Activated T-cell treated with anti-CD3 and anti-CD28 coated beads, Interleukin-2, amount 50 U/mL, for 4 hours (primary cell): Measurements from ENCODE around the gene CACNA1D. TPM values are rescaled to one million over a fixed set of nuclear protein-coding genes. Genes with fewer than 3 reads are reported as not detected.

Experiments
- ATAC-seq, 2 donors: fragments of 200-7000 bp; cut with Tn5 transposase; one replicate each; pipeline ENCODE4 v1.10.0; 2021
- DNase-seq: peaks from one replicate; pipeline ENCODE4 v3.0.0-alpha.2; 2020
- H3K27me3 Mint-ChIP-seq: one replicate; pipeline ENCODE4 v1.8.0; 2021; ENCODE audit warnings: low read depth, mixed read lengths
- H3K36me3 Mint-ChIP-seq: one replicate; pipeline ENCODE4 v1.8.0; 2022; ENCODE audit warnings: mixed read lengths; ENCODE audit not compliant: insufficient read depth
- H3K4me1 Mint-ChIP-seq: one replicate; pipeline ENCODE4 v1.8.0; 2021; ENCODE audit warnings: low read depth, mixed read lengths
- H3K4me3 Mint-ChIP-seq: one replicate; pipeline ENCODE4 v1.8.0; 2021; ENCODE audit warnings: mild to moderate bottlenecking, moderate library complexity, mixed read lengths
- H3K9me3 Mint-ChIP-seq: one replicate; pipeline ENCODE4 v1.8.0; 2021; ENCODE audit warnings: mixed read lengths
- total RNA-seq, 3 donors: library from RNA; stranded (reverse); gene quantifications; one replicate each; pipeline ENCODE4 v1.2.1, GENCODE V29; 2021

CACNA1D gene
- total RNA-seq, 3 donors from 2014 or later = 0.18 to 0.52 (median 0.51) TPM

DNA sequence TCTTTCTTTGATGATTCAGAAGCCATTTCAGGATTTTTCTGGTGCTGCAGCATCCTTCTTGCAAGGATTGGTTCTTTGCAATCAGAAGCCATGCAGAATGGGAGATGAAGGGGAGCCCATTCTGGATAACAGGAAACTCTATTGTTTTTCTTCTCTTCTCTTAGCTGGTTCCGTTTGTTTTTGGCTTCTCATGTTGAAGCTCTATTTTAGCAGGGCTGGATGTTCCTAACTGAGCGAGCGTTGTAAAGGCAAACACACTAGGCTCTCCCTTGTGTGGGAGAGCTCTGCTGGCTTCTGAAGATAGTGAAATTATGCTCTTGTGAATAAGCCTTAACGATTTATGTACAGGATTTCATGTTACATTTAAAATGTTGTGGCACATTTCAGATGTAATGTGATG is 8.3 kb downstream of the CACNA1D start:
- Mint-ChIP-seq H3K36me3 (no peaks in the 10 kb centered on the region), H3K4me3 (no peak overlapping the region), H3K27me3 (peaks cover 22% of the 10 kb centered on the region), H3K9me3 (no peaks in the 10 kb centered on the region), H3K4me1 (no peaks in the 10 kb centered on the region)
- ATAC-seq = no peak
- no peak for DNase-seq

- ATAC-seq = no peak
- Mint-ChIP-seq H3K4me1 (no peaks in the 10 kb centered on the region), H3K9me3 (no peaks in the 10 kb centered on the region), H3K4me3 (no peak overlapping the region), H3K27me3 (peaks cover 23% of the 10 kb centered on the region), H3K36me3 (no peaks in the 10 kb centered on the region)
- no peak for DNase-seq
These were observed 8.8 kb downstream of the CACNA1D start for GRCh38 chr3:53503195-53503594.

- Mint-ChIP-seq H3K4me1 (no peaks in the 10 kb centered on the region), H3K27me3 (peaks cover 36% of the 10 kb centered on the region), H3K9me3 (no peaks in the 10 kb centered on the region), H3K36me3 (no peaks in the 10 kb centered on the region), H3K4me3 (no peak overlapping the region)
- DNase-seq (no peak), ATAC-seq (no peak)
These were observed 11.8 kb downstream of the CACNA1D start for GRCh38 chr3:53506110-53506762.

- no peak for DNase-seq
These were observed 12.3 kb downstream of the CACNA1D start for GRCh38 chr3:53506763-53507145.

GRCh38 chr3:53509494-53509893 is 15.1 kb downstream of the CACNA1D start:
- no peak for DNase-seq
- Mint-ChIP-seq H3K4me1 (no peaks in the 10 kb centered on the region), H3K4me3 (no peak overlapping the region), H3K36me3 (no peaks in the 10 kb centered on the region), H3K9me3 (no peaks in the 10 kb centered on the region), H3K27me3 (peaks cover 34% of the 10 kb centered on the region)
- no peak for ATAC-seq

More at GRCh38 chr3:53506763-53507145, 12.3 kb downstream of the CACNA1D start:
- H3K27me3 Mint-ChIP-seq = peaks cover 36% of the 10 kb centered on the region
- no peaks in the 10 kb centered on the region for H3K4me1 Mint-ChIP-seq
- no peak overlapping the region for H3K4me3 Mint-ChIP-seq
- no peak for ATAC-seq
- H3K36me3 Mint-ChIP-seq = no peaks in the 10 kb centered on the region
- H3K9me3 Mint-ChIP-seq = no peaks in the 10 kb centered on the region

DNA sequence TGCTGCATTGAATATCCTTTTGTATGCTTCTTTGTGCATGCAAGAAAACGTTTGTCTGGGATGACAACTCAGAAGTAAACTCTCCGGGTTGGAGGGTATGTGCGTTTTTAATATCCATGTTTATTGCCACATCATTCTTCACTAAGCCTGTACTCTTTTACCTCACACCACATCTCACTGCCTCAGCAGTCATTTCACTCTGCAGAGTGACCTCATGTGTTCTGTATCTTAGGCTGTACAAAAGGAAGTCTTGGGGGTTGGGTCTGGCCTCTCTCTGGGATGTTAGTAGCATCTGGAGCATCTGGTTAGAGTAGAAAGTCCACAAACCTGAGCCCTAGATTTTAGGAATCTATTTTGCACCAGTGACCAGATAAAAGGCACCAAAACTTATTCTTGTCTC is 16.1 kb downstream of the CACNA1D start:
- no peaks in the 10 kb centered on the region for H3K9me3 Mint-ChIP-seq
- no peak for ATAC-seq
- no peak overlapping the region for H3K4me3 Mint-ChIP-seq
- no peaks in the 10 kb centered on the region for H3K4me1 Mint-ChIP-seq
- peaks cover 34% of the 10 kb centered on the region for H3K27me3 Mint-ChIP-seq
- no peak for DNase-seq
- no peaks in the 10 kb centered on the region for H3K36me3 Mint-ChIP-seq

DNA sequence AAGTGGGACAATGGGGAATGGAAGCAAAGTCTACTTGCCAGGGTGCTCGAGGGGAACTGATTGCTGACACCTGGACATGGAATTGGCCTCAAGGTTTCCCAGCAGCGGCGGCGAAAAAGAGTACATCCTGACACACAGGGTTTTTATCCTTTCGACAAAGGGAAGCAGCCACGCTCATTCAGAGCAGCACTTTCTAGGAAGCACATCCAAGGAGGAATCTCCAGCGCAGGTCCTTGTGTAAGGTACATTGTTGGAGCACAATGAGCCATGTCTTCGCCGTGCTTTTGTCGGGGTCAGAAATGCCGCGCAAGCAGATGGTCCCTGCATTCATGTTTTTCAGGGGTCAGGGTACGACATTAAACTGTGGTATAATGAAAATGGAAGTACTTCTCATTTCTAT is 16.8 kb downstream of the CACNA1D start:
- ATAC-seq = no peak
- H3K36me3 Mint-ChIP-seq = no peaks in the 10 kb centered on the region
- no peak overlapping the region for H3K4me3 Mint-ChIP-seq
- peaks cover 34% of the 10 kb centered on the region for H3K27me3 Mint-ChIP-seq
- H3K9me3 Mint-ChIP-seq = no peaks in the 10 kb centered on the region
- DNase-seq = no peak
- H3K4me1 Mint-ChIP-seq = no peaks in the 10 kb centered on the region

GRCh38 chr3:53513556-53514190 is 19.3 kb downstream of the CACNA1D start:
- no peaks in the 10 kb centered on the region for H3K36me3 Mint-ChIP-seq
- ATAC-seq = peak; percentile 77 to 78
- no peak overlapping the region for H3K4me3 Mint-ChIP-seq
- H3K27me3 Mint-ChIP-seq = peaks cover 24% of the 10 kb centered on the region
- DNase-seq = no peak
- H3K4me1 Mint-ChIP-seq = no peaks in the 10 kb centered on the region
- H3K9me3 Mint-ChIP-seq = no peaks in the 10 kb centered on the region

DNA sequence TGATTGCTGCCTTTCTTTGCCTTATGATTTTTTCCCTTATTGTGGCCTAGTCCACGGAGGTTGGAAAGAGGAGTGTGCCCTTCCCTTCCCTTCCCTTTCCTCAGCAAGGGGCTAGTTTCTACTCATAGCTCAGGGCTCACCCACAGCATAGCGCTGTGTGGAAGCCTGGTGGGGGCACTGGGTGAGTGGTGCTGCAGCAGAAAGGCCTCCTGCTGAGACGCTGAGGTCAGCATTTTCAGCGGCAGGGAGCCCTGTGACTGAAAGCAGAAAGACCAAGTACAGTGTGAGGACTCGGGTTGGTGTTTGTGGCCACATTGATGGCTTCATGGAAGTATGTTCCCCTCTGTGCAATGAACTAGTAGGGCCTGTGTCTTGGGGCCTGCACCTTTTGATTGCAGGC is 21.9 kb downstream of the CACNA1D start:
- H3K36me3 Mint-ChIP-seq = no peaks in the 10 kb centered on the region
- DNase-seq (no peak), ATAC-seq (no peak)
- no peaks in the 10 kb centered on the region for H3K9me3 Mint-ChIP-seq
- no peaks in the 10 kb centered on the region for H3K4me1 Mint-ChIP-seq
- H3K4me3 Mint-ChIP-seq = no peak overlapping the region
- H3K27me3 Mint-ChIP-seq = peaks cover 9% of the 10 kb centered on the region

DNA sequence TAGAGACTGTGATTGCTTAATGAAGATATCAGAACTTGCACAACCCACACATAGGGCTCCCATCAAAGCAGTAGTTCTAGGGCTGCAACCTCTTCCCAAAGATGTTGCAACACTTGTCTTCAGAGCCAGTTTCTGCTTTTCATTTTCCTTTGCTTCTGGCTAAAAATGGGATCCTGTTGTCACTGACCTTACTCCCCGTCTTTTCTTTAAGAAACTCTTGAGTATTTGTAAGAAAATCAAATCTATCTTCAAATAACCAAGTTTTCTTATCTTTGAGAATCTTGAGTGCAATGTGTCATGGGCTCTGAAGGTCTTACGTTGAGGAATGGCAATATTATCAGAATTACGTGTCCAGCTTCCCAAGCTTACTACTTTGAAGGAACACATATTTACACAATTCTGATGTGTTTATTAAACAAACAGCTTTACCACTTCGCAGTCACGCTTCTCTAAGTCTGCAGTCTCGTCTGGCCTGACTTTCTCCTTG is 24.1 kb downstream of the CACNA1D start:
- Mint-ChIP-seq H3K27me3 (peaks cover 2% of the 10 kb centered on the region), H3K9me3 (no peaks in the 10 kb centered on the region), H3K4me1 (no peaks in the 10 kb centered on the region), H3K36me3 (no peaks in the 10 kb centered on the region), H3K4me3 (no peak overlapping the region)
- ATAC-seq (no peak), DNase-seq (no peak)

DNA sequence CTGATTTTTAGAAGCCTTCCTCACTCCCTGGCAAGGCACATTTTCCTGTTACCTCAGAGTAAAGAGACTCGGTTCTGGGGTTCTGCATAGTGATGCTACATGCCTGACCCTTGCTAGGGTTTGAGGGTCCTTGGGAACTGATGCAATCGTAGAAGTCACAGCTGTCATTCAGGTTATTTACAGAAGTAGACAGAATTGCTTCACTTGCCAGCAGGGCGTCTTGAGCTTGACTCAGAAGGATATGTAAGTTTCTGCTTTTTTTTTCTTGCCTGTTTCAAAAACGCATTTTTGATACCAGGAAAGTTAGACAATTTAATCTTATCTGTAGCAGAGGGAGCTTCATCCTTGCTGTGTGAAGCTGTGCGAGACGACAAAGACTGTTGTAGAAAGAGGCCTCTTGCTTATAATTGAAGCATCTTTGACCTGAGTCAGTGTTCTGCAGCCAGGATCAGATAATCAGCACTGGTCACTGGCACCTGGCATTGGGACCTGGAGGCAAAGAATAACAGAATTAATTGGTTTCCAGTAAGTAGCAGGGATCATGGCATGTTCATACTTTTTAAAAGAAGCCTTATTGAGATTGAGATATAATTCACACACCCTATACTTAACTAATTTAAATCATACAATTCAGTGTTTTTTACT is 24.8 kb downstream of the CACNA1D start:
- Mint-ChIP-seq H3K9me3 (no peaks in the 10 kb centered on the region), H3K4me1 (no peaks in the 10 kb centered on the region), H3K4me3 (no peak overlapping the region), H3K36me3 (no peaks in the 10 kb centered on the region), H3K27me3 (peaks cover 6% of the 10 kb centered on the region)
- DNase-seq (no peak), ATAC-seq (no peak)

DNA sequence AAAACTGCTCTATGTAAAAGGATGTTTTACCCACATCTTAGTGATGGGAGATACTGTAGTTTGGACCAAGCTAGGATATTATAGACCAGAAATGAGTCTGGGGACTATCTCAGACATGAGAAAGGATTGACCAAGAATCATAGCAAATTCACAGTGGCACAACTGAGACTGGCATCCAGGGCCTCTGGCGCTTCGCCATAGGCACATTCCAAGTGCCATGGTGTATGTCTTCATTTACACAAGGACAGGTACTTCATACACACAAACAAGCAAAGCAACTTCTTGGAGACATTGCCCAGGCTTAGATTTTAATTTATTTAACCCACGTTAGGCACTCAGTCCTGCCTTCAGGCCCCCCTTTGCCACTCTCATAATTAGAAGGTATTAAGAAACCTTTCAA is 28.9 kb downstream of the CACNA1D start:
- Mint-ChIP-seq H3K27me3 (peaks cover 9% of the 10 kb centered on the region), H3K4me3 (no peak overlapping the region), H3K4me1 (no peaks in the 10 kb centered on the region), H3K9me3 (no peaks in the 10 kb centered on the region), H3K36me3 (no peaks in the 10 kb centered on the region)
- ATAC-seq (no peak), DNase-seq (no peak)

DNA sequence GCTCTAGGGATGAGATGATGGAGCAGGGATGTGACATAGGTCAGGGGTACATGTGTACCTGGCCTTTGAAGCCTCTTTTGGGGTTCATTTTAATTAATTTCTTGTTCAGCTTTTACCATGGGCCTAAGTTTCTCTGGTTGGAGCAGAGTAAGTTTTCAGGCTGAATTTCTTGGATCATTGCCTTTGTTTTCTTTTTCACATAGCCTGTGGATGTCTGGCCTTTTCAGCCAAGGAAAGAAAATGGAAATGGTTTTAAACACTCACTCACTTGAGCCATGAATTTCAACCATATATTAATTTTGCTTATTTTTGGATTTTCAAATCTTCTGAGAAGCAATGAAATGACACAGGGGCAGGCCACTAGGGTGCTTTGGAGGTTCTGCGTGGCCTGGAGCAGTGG is 30.2 kb downstream of the CACNA1D start:
- no peaks in the 10 kb centered on the region for H3K9me3 Mint-ChIP-seq
- peaks cover 9% of the 10 kb centered on the region for H3K27me3 Mint-ChIP-seq
- H3K36me3 Mint-ChIP-seq = no peaks in the 10 kb centered on the region

DNA sequence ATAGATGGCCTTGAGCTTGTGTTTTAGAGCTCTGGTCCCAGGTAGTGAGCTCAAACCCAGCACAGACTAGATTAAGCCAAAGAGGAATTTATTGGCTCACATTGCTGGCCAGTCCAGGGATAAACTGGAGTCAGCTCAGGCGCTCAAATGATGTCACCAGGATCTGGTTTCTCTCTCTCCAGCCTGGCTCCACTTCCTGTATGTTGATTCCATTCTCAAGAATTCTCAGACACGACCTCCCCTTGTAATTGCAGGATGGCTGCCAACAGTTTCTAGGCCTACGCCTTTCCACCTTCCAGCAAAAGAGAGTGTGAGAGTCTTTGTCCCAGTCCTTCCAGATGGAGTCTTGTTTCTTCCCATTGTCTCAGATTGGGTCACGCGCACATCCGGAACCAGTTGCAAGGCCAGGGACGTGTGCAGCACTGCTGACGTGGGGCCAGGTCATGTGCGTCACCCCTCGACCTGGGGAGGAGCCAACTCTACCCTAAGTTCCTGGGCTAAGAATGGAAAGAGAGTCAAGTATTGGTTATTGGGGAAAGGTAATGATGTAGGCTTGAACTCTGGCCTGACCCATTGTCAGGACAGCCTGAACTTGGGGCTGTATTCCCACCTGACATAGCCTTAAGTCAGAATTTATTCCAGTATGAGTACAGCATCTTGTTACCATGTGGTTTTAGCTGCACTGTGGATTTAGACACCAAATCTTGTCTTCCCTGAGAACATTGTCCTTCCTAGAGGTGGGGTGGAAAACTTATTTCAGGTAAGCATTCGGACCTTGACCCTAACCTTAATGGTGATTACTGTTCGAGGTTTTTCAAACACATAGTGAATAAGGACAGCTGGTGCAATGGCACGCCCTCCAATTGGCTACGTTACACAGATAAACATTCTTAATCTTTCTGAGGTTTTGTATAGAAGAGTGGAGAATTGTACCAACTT is 31.6 kb downstream of the CACNA1D start:
- Mint-ChIP-seq H3K4me3 (no peak overlapping the region), H3K36me3 (no peaks in the 10 kb centered on the region), H3K4me1 (no peaks in the 10 kb centered on the region), H3K27me3 (peaks cover 11% of the 10 kb centered on the region), H3K9me3 (no peaks in the 10 kb centered on the region)
- ATAC-seq (no peak), DNase-seq (no peak)

More for the DNA sequence above, 30.2 kb downstream of the CACNA1D start:
- H3K4me3 Mint-ChIP-seq = no peak overlapping the region
- no peaks in the 10 kb centered on the region for H3K4me1 Mint-ChIP-seq
- ATAC-seq (no peak), DNase-seq (no peak)
